Left forelimb (tissue), 1 donor: ENCODE data around the gene ACIN1.
"Not testable (repeated sequence)": the region's sequence is repeated elsewhere in the genome, so short reads cannot be mapped to it uniquely, and the experiment has no call there.

Source experiments
- DNase-seq: peaks from one replicate; pipeline ENCODE4 v3.0.0-alpha.2; 2018; ENCODE audit warnings: low spot score

ACIN1 gene

GRCh38 chr14:23122086-23122485 lies 27.1 kb upstream of the ACIN1 start:
- no peak for DNase-seq

GRCh38 chr14:23121361-23121771 lies 26.4 kb upstream of the ACIN1 start:
- DNase-seq = no peak

GRCh38 chr14:23120541-23121251 lies 25.8 kb upstream of the ACIN1 start:
- DNase-seq = peak; percentile 89

GRCh38 chr14:23119363-23120327 lies 24.7 kb upstream of the ACIN1 start:
- no peak for DNase-seq

GRCh38 chr14:23118506-23119362 lies 23.8 kb upstream of the ACIN1 start, which contains the start of gene CEBPE:
Gene CEBPE, minus strand, starts transcription at chr14:23119255. Its CDS starts 164 bp downstream, at chr14:23119091.
- no peak for DNase-seq

GRCh38 chr14:23117371-23118020 lies 22.6 kb upstream of the ACIN1 start:
- no peak for DNase-seq

- no peak for DNase-seq
Measured at GRCh38 chr14:23115918-23116317, 21.0 kb upstream of the ACIN1 start.

GRCh38 chr14:23115039-23115731 lies 20.2 kb upstream of the ACIN1 start:
- DNase-seq = no peak

GRCh38 chr14:23114669-23115038 lies 19.7 kb upstream of the ACIN1 start:
- DNase-seq = no peak

- no peak for DNase-seq
Measured at GRCh38 chr14:23114120-23114458, 19.2 kb upstream of the ACIN1 start.

GRCh38 chr14:23113431-23114119 lies 18.6 kb upstream of the ACIN1 start:
- DNase-seq = no peak

GRCh38 chr14:23112359-23113178 lies 17.6 kb upstream of the ACIN1 start:
- no peak for DNase-seq

GRCh38 chr14:23110579-23111365 lies 15.8 kb upstream of the ACIN1 start:
- DNase-seq = no peak

- no peak for DNase-seq
Measured at GRCh38 chr14:23109769-23110168, 14.8 kb upstream of the ACIN1 start.

- DNase-seq = not testable (repeated sequence)
Measured at GRCh38 chr14:23108169-23108568, 13.2 kb upstream of the ACIN1 start.

- DNase-seq = not testable (repeated sequence)
Measured at GRCh38 chr14:23107620-23108019, 12.7 kb upstream of the ACIN1 start.

- no peak for DNase-seq
Measured at GRCh38 chr14:23106747-23107045, 11.8 kb upstream of the ACIN1 start.

- DNase-seq = no peak
Measured at GRCh38 chr14:23105348-23105824, 10.4 kb upstream of the ACIN1 start.
